GM19193 (cell line): ENCODE results near the gene VWF.

Source experiments
- POLR2A ChIP-seq: IDR thresholded peaks from 4 replicates; pipeline ENCODE4 v1.6.1; 2011; ENCODE audit not compliant: insufficient read depth, insufficient read length; ENCODE audit errors: extremely low read depth

VWF gene

DNA sequence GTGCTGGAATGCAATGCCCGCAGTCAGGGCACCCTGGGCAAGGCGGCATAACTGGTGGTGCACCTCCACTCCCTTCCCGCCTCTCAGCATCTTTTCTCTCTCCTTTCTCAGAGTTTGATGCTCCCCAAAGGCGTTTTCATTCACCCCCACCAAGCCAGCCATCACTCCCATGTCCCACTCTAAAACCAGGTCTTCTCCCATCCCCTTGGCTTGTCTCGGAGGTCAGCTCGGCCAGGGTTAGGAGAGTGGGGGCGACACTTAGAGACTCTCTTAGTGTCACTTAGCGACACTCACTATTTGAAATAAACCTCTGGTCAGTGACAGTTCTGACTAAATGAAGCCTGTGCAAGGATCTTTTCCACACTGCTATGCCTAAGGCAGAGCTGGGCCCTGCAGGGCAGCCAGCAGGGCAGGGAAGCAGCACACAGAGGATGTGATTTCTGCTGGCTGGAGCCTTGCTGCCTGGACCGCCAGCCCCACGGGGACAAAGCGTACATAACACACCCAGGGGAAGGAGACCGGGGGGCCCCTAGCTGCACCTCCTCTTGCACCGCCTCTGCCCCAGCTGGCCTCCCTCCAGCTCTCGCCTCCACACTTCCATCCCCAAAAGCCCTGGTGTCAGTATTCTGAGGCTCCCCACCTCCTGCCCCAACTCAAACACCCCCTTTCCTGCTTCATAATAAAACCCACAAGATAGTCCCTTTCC lies 64.5 kb downstream of the VWF start:
- no peak for TF ChIP-seq POLR2A

- no peak for TF ChIP-seq POLR2A
Measured at GRCh38 chr12:6059221-6059620, 65.2 kb downstream of the VWF start.

DNA sequence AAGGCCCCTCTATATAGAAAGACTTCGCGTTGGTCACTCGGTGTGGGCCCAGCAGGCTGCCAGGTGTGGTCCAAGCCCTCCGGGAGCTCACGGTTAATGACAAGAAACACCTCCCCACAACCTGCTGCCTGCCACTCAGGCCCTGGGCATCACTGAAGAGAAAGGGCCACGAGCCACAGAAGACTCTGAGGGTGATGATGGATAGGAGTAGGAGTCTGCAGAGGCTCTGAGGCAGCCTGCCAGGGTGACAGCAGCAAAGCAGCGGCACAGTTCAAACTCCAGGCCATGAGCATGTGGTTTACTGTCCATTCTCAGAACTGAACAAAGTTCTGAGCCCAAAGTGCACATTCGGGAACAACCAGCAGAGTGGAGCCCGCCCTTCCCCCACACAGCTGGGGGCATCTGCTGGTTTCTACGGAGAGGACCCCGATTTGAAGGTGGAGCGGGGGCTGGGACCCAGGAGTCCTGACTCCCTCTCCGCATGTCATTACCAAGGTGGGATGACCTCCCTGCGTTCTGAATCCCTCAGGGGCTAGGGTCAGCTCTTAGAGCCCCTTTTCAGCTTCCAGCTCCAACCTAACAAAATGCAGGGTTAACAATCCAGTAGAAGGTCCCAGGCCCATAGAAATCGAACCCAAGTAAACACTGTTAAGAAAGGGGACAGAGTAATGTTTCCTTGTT lies 65.8 kb downstream of the VWF start:
- no peak for TF ChIP-seq POLR2A

DNA sequence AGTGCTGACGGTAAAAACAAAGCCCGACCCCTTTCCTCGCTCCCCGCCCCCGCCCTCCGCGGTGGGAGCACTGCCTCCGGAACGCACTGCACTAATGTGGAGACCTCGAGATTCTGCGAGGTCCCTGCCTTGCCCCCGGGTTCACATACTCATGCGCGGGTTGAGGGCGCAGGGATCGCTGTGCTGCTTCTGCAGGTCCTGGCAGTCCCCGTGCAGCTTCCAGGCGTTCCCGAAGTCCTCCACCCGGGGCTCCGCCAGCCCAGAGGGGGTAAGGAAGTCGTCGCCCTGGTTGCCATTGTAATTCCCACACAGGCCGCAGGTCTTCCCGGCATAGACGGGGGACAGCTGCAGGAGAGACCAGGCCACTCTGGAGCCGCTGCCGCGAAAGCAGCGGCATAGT lies 66.8 kb downstream of the VWF start:
- no peak for TF ChIP-seq POLR2A

DNA sequence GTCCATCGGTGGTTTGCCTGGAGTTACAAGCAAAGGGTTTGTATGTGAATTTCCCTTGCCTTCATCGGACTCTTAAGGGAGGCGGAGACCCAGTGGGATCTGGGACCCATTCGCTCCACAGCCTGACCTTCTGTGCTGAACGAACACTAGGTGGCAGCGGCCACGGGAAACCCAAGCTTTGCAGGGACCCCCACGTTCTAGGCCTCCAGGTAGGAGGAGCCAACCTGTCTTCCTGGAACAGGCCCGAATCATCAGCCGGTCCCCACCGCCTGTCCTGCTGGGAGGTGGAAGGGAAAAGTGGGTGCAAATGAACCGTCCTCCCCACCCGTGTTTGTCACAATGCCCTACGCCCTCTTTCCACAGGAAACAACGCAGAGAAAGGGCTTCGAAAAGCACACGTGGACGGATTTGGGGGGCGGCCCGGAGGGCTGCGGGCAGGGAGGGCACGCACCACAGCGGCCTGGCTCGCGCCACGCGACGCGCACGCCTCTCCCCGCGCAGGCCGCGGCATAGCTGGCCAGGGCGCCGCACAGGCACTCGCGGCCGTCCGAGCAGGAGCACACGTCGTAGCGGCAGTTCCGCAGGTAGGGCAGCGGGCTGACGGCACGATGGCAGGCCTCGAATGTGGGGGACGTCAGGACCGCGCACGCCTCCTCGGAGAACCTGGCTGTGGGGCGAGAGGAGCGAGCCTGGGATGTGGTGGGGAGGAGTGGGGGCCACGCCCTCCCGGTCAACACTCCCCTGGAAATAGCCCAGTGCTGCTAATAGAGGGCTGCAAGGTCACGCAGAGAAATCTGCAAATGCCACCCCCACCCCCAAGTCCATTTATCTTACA lies 67.8 kb downstream of the VWF start:
- no peak for TF ChIP-seq POLR2A

DNA sequence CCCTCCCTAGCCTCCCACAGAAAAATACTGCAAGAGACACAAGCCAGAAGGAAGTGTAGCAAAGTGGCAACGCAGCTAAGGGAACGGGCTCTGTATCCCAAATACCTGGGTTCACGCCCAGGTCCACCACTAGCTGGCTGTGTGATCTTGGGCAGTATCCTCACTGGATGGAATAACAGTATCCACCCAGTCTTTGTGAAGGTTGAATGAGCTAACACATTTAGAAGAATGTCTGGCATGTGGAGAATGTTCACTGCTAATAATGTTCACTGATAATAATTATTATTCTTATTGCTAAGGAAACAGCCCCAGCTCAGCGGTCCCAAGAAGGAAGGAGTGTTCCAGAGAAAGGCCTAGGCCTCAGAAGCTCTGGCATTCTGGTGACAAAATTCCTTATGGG lies 70.9 kb downstream of the VWF start:
- no peak for TF ChIP-seq POLR2A

DNA sequence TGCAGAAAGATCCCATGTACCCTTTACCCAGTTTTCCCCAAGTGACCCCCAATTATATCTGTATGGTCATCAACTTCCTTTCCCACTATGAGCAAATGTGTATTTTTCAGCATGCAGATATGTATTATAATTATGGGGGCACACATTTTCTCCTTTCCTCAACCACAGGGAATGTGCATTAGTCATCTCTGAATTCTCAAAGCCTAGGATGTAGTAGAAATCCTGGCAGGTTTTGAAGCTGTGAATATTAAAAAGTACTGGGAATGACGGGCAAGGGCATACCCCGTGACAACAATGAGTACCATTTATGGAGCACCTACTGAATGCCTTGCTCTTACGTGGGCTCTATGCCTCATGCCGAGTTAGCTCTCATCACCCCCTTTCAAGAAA lies 71.5 kb downstream of the VWF start:
- TF ChIP-seq POLR2A: no peak

DNA sequence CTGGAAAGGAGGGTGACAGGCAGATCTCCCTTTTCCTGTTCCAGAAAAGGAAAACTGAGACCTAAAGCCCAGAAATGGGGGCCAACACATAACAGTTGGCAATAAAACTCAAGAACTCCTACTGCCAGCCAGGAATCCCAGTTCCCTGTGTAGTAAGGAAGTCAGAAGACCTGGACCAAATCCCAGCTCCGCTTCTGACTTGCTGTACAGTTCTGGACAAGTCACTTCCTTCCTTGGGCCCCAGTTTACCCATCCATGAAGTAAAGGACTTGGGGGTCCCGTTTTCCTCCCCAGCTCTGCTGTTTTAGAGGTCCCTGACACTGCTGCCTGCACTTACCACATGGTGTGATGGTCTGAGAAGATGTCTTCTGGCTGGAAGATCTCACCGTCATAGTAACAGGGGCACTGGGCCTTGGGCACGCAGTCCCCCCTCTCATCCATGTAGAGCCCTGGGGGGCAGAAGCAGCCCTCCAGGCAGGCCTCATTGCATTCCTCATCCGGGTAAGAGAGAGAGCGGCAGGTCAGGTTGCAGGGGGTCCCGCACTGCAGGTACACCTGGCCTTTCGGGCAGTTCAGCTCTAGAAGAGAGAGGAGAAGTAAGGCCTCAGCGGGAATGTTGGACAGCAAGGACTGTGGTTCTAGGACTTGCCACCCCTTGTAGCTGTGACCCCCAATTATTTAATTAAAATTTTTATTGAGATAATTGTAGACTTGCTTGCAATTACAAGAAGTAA lies 72.1 kb downstream of the VWF start:
- no peak for TF ChIP-seq POLR2A

DNA sequence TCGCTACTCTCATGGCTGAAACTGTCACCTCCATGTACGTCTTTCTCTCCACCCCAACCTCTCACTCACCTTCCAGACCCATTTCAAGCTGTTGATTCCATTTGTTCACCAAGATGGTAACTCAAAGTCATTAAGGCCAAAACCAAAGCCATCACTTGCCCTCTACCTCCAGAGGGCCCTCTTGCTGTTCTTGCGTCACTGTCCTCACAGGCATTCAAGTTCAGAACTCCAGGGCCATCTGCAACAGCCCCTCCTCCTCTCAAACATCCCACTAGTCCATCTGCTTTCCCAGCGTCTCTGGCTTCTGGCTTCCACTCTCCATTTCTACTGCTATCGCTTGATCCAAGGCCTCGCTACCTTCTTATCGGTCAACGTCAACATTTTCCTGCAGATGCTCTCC lies 74.5 kb downstream of the VWF start:
- TF ChIP-seq POLR2A: no peak

DNA sequence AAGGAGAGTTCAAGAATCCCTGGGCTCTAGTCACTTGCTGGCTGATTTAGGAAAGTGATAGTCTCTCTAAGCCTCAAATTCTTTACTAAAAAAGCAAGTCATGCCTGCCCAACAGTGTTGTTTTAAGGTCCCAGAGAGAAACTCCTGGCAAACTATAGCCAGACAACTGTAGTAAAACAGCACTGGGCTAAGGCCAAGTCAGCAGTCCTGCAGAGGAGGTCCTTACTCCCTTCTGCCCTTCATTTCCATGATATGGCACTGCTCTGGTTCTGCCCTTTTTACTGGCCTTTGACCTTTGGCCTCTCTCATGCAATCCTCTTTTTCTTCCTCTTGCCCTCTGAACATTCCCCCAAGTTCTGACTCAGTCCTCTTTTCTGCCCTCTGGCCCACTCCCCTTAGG lies 74.9 kb downstream of the VWF start:
- no peak for TF ChIP-seq POLR2A

DNA sequence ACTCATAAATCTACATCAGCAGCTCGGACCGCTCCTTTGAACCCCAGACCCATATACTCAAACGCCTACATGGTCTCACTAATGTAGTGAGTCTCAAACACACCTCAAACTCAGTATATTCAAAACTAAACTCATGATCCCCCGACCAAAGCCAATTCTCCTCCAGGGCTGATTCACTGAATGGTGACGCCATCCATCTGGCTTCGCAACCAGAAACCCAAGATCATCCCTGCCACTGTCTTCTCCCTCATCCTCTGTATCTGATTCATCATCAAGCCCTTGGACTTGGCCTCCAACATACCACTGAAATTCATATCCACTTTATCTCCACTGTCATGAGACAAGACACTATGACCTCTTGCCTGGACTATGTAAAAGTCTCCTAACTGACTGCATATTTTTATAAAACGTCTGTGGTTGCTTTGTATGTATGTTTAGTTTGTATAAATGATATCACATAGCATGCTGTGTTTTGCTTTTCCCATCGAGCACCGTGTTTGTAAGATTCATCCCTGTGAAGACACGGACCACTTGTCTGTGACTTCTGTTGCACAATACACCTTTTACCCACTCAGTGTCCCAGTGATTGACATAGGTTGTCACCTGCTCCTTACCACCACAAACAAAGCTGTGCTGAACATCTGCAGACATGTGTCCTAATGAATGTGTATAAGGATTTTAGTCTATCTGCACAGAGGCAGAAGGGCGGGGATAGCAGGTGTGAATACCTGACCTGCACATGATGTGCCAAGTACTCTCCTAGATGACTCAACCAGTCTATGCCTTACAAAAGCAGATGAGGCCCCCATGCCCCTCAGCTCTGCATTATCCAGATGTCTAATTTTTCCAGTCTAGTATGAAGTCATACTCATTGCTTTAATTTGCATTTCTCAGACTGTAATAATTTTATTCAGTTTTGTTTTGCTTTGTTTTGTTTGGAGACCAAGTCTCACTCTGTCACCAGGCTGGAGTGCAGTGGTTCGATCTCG lies 76.9 kb downstream of the VWF start:
- TF ChIP-seq POLR2A: no peak

DNA sequence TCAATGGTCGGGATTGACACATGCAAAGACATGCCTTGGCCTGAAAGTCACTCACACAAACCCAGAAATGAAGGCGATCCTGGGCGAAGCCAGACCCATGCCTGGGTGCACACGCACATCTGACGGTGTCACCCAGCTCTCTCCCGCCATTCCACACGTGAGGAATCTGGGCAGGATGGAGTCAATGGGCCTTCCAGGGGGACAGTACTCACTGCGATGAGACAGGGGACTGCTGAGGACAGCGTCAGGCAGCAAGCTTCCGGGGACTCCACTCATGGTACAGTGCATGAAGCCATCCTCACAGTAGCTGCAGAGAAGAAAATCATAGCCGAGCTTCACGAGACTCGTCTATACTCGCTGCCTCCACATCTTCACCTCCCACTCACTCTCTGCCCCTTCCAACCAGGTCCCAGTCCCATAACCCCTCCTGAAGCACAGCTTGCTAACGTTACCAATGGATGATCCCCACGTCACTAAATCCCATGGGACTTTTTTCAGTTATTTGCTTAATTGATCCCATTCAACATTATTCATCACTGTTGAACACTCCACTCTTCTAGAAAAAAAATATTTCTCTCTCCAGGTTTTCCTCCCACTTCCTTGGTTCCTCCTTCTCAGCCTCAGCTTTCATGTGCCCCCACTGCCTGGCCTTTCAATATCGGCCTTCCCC lies 77.8 kb downstream of the VWF start:
- TF ChIP-seq POLR2A: no peak

DNA sequence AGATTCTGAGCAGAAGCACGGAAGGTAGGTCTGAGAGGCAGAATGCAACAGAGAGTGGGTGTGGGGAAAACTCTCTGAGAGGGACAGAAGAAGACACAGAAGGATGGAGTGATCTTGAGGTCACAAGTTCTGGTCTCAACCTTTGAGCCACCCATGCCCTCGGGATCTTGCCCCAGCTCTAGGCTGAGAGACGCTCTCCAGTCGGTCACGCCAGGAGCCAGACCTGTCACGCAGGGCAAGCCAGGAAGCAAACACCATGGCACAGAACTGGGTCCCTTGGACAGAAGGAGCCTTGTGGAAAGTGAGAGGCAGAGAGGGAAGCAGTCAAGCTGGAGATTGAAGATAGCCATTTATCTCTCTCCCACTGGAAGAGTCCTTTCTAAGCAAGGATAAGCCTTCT lies 79.0 kb downstream of the VWF start:
- no peak for TF ChIP-seq POLR2A
